GM13977 (cell line): Measurements from ENCODE around the gene SLC6A11.

Experiments used
- DNase-seq: peaks from one replicate; pipeline ENCODE4 v3.0.0; 2012; ENCODE audit warnings: low spot score
- in situ Hi-C: fragments of 300-500 bp; cut with MboI; formaldehyde crosslinking; loops from one replicate; pipeline ENCODE4 v1.12.0; 2022; ENCODE audit warnings: low sequenced_read_pairs, low pct_unique_long_range_greater_than_20kb, mixed read lengths, inconsistent platforms; ENCODE audit not compliant: unreplicated experiment
- TF ChIP-seq, protein P1 (sequence below): IDR thresholded peaks from 2 replicates; pipeline ENCODE4 v1.5.1; 2012; ENCODE audit warnings: mild to moderate bottlenecking, control low read depth; ENCODE audit not compliant: insufficient read depth; ENCODE audit errors: extremely low read depth, missing control alignments

SLC6A11 gene

DNA sequence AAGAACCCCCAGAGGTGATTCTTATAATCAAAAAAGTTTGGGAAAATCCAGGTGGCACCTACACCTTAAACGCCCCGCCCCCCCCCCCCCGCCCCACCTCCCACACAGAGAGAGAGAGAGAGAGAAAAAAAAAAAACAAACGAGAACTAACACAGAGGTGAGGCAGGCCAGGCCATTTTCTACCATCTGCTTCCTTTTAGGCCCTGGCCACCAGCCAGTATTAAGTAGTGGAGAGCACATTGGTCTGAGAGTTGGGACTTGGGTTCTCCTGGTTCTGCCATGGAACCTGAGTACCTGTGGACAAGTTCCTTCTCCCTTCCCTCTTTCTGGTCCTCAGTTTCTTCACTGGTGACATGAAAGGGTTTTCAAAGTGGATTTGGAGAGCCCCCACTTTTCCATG lies 60.6 kb downstream of the SLC6A11 start:
- DNase-seq, result no peak
- in situ Hi-C loops, result no loop called here
- TF ChIP-seq, protein P1, sequence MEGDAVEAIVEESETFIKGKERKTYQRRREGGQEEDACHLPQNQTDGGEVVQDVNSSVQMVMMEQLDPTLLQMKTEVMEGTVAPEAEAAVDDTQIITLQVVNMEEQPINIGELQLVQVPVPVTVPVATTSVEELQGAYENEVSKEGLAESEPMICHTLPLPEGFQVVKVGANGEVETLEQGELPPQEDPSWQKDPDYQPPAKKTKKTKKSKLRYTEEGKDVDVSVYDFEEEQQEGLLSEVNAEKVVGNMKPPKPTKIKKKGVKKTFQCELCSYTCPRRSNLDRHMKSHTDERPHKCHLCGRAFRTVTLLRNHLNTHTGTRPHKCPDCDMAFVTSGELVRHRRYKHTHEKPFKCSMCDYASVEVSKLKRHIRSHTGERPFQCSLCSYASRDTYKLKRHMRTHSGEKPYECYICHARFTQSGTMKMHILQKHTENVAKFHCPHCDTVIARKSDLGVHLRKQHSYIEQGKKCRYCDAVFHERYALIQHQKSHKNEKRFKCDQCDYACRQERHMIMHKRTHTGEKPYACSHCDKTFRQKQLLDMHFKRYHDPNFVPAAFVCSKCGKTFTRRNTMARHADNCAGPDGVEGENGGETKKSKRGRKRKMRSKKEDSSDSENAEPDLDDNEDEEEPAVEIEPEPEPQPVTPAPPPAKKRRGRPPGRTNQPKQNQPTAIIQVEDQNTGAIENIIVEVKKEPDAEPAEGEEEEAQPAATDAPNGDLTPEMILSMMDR, result no peak

DNA sequence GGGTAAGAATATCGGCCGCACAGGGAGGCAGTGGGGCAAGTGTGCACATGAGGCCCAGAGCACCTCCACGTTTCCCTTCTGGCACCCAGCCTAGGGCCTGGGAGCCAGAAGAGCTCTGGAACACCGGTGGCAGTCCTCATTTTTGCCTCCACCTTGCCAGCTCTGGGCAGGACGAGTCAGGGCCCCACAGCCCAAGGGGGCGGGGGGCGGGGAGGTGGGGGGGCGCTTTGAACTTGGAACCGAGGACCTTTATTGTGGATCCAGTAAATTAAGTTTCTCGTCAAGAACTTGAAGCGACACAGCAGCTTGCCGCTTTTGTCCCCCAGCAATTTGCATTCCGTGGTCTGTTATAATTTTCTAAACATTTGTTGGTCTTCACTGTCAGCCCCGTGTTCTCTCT lies 66.8 kb downstream of the SLC6A11 start:
- TF ChIP-seq, protein P1, result no peak
- in situ Hi-C loops, result no loop called here
- DNase-seq, result no peak

DNA sequence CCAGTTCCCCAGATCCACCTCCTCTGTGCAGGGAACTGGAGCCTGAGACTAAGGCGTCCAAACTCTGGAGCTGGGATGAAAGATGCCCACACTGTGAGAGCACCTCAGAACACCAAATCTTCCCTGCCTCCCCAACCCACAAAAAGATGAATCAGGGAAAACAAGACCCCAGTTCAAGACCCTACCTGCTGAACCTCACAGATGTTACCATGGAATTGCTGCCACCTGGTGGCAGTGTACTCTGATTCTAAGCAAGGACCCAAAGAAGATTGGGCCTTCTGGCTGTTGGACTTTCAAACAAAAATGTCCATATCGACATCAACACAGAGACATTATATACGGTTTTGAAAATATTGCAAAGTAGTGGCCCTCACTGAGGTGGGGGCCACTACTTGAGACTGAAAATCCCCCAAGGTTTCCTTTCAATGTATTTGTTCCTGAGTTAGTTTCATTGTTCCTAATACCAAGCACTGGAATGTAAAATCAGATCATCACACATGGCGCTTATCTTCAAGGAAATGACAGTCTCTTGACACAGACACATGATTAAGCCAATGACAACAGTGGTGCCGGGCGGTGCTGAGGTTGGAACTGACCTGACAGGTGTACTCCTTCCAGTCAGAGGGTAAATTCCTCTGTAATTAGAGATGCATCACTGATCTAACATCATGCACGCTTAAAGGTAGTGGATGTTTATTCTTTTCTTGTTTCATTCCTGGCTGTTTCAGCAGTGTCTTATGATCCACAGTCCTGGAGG lies 67.6 kb downstream of the SLC6A11 start:
- in situ Hi-C loops, result no loop called here
- peak; percentile 45 for DNase-seq
- TF ChIP-seq, protein P1, result peak; percentile 46

DNA sequence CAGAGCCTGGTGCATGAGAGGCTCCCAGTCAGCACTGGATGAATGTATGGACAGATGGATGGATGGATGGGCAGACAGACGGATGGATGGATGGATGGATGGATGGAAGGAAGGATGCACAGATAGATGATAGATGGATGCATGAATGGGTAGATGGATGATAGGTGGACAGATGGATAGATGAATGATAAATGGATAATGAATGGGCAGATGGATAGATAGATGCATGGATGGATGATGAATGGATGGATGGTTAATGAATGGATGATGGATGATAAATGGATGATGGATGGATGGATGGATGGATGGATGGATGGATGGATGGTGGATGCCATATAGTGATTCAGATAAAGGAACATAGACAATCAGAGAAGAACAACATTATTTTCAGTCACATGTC lies 71.0 kb downstream of the SLC6A11 start:
- in situ Hi-C loops, result no loop called here
- DNase-seq, result no peak
- TF ChIP-seq, protein P1, result no peak

DNA sequence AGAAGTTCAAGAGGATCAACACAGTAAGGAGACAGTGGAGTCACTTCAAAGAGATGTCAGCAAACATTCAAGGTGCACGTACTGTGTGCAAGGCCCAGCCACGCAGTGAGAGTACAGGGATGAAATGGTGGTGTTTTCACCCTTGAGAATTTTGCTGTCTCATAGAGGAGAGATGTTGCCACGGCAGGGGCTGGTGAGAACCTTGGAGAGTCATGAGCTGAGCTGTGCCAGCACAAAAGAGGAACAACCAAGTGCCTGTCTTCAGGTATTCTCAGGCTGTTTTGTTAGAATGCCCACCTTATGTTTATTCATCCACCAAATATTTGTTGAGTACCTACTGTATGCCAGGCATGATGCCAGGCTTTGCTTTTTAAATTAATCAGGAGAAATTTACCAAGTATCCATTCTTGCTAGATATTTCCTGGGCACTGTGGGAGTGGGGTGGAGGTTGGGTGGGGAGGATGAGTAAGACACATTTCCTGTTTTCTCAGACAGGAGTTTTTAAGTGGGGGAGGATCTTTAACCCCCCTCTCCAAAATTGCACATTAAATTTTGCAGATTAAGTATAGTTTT lies 72.6 kb downstream of the SLC6A11 start:
- DNase-seq, result no peak
- in situ Hi-C loops, result no loop called here
- TF ChIP-seq, protein P1, result no peak

DNA sequence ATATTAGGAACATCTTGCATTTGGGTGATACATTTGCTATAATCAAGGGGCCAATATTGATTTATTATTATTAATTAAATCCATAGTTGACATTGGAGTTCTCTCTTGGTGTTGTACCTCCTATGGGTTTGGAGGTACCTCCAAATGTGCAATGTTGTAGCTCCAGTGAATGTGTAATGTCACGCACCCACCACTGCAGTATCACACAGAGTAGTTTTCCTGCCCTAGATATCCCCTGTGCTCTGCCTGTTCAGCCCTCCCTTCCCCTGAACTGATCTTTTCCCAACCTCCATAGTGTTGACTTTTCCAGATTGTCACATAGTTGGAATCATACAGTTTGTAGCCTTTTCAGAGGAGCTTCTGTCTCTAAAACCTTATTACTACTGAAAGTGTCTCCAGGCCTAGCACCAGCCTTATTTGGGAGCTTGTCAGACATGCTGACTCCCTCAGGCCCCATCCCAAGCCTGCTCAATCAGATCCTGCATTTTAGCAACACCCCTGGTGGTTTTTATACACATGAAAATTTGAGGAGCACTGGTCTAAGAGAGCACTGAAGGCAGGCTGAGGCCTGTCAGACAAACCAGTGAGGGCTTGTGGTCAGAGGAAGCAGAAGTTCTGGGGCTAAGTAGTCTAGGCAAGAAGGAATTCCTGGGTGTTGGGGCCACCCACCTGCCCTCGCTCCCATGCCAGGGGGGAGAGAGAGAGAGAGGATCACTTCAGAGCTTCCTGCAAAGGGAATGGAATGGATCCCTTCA lies 73.4 kb downstream of the SLC6A11 start:
- TF ChIP-seq, protein P1, result no peak
- in situ Hi-C loops, result no loop called here
- no peak for DNase-seq
